LHCN-M2 (cell line): Measurements from ENCODE around the gene FBXL17. TPM values are rescaled to one million over a fixed set of nuclear protein-coding genes. Genes with fewer than 3 reads are reported as not detected.

Experiments used
- DNase-seq: peaks from one replicate; pipeline ENCODE4 v3.0.0-alpha.2; 2012; ENCODE audit warnings: low read depth
- total RNA-seq: library from RNA; depleted of rRNA; stranded (reverse); fragments of >200 nt; gene quantifications from 2 replicates; pipeline ENCODE4 v1.2.3, GENCODE V29; 2014

The FBXL17 gene
- total RNA-seq, 1 experiment from 2014 or later = 23.4 TPM

DNA sequence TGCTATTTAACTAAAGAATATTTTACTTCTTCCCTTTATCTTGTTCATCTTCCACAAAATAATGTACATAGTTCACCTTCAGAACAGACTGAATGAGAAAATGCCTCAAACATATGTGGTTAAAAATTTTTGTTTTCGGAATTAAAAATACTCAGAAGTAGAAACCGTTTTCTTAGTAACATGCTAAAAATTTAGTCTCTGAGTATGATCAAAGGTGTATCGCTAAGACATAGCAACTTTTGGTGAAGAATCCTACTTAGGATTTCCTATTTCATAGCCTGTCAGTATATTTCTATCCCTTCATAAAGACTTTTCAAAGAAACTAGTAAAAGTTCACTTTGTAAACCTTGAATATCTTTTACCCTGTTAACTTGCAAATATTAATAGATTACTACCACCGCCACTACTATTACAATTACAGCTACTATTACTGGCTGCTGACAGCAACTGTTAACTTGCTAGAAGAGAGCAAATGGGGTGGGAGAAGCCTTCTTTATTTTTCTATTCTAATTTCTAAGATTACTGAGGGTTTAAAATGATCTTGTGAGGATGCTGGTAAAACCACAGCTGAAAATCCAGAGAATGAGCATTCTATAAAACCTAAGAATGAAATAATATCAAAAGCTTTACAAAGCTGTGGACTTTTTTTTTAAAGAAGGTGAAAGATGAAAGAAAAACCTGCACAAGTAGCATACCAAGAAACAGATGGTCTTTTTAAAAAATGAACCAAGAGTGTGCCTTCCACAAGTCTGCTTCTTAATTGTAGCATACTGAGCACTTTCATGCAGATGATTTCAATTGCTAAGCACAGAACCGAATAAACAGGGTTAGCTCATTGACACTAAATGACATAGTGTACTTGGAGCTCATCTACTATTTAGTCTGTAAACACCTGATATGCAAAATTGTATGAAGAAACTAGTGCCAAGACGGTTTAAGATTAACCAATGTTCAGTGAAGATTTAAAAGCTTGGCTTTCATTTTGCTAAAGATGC is 464.9 kb downstream of the FBXL17 start:
- no peak for DNase-seq

DNA sequence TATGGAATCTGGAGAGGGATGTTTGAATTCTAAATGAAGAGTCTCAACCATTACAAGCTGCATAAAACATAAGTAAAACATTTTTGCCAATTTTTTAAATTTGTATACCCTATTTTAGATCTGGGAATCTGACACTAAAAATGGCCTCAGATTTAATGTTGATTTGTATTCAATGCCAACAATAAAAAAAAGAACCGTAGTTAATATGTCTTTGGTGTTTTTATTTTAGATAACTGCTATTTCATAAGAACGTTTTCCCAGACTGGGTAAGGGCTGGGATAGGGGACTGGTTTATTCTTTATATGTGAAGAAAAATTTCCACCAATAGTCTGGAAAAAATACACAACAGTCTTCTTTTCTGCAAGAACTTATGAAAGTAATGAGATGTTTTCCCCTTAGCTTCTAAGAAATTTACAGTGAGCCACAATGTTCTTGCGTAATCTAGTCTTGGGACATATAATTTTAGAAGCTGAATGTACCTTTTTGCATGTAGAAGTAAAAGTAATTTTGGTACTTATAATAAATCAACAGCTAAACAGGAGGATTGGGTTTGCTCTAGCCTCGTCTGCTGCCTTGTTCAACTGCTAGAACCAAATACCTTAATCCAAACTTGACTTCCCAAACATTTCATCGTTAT is 466.6 kb downstream of the FBXL17 start:
- peak; percentile 13 for DNase-seq

DNA sequence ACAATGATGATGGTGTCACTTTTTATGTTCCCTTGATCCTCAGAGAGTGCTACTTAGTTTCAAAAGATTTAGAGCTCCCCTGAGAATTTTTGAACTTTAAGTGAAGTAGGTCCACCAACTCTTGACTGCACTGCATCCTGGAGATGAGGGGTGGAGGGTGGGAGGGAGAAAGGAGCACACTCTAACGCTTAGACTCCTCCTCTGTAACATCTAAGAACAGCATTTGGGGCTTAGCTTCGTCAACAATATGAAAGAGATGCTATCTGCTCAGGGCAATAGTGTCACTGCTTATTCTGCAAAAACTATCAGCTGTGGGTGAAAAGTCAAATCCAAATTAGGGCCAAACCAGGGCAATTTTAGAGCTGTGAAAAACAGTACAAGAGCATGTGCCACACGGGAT is 468.4 kb downstream of the FBXL17 start:
- no peak for DNase-seq

GRCh38 chr5:107900721-107901120 is 481.2 kb downstream of the FBXL17 start:
- DNase-seq = peak; percentile 26

- DNase-seq = peak; percentile 52
These were observed 487.5 kb downstream of the FBXL17 start for GRCh38 chr5:107894361-107894760.

DNA sequence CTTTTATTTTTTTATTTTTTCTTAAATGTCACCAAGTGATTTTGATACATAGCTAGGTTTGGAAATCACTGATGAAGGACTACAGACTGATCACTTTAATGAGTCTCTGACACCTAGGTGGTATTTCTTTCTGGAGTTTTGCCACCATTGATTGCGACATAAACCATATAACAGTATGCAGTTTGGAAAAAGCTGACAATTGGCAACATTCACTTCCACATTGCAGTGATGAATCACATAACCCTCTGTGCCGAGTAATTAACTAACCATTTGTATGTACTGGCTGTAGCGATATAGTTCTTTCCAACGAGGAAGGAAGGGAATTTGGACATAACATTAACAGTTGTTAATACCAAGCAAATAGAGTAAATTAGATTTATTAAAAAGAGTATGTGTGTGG is 488.3 kb downstream of the FBXL17 start:
- DNase-seq = peak; percentile 74

DNA sequence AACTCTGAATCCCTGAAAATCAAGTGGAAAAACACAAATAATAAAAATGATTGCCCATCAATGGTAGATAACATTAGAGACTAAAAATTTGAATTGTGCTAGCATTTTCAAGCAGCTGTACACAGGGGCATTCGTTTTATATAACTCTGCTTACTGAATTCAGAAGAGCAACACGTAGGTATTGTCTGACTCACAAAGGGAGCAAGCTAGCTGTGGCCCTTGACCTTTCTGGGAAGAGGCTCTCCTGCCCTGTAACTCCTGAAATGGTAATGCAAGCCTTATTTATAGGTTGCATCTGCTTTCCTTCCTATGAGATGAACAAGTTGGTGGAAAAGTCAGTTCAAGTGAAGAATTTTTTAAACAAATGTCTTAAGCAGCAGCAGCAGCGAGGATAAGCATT is 492.5 kb downstream of the FBXL17 start:
- peak; percentile 41 for DNase-seq

DNA sequence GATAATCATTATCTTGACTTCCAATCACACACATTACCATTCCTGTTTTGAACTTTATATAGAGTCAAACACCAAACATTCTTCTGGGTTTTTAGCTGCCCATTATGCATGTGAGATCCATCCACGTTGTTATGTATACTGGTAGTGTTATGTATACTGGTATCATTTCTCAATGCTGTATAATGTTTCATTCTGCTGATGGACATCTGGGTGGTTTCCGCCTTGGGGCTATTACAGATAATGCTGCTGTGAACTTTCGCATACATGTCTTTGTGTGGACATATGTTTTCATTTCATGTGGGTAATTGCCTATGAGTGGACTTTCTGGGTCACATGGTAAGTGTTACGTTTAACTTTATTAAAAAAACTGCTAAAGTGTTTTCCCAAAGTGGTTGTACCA is 493.4 kb downstream of the FBXL17 start:
- no peak for DNase-seq

DNA sequence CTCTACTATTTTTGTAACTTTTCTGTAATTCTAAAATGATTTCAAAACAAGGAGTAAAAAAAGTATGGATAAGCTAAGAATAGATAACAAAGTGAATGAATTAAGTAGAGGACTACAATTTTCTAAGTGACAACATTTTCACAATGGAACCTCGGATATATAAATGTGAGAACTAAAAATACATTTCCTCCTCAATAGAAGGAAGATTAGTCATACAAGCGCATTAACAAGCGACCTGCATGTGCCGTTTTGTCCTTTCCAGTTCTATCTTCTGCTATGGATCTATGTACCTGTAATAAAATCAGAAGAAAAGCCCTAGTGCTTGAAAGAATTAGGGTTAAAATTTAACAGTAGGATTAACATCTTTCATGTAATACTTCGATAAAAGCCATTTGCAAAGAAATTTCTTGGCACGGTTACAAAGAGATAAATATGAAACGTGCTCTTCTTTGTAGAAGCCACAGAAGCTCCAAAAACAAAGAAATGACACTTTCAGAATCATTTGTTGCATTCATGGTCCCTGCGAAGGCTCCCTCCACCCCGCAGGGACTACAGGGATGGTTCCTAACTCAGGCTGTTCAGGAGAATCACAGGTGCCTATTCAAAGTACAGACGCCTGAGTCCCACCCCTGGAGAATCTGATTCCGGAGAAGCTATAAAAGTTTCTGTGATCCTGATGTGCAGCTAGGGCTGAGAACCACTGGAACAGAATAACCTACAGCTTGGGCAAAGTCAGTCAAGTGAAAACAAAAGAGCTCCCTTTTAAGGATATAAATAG is 494.5 kb downstream of the FBXL17 start:
- no peak for DNase-seq

DNA sequence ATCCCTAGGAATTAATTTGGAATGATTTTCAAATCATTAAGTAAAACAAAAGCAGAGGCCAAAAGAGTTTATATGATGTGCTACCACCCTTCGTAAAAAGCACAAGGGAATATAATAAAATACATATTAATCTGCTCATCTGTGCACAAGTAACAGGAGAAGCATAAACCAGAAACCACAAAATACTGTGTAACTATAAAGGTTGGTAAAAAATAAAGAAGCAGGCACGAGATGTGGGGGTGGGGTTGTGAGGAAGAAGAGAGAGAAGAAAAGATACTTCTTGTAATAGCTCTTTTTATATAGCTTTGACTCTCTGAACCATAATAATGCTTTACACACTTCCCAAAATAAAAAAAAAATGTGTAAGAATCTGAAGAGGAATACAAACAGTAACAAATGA is 496.3 kb downstream of the FBXL17 start:
- no peak for DNase-seq

- no peak for DNase-seq
These were observed 497.0 kb downstream of the FBXL17 start for GRCh38 chr5:107884871-107885270.

DNA sequence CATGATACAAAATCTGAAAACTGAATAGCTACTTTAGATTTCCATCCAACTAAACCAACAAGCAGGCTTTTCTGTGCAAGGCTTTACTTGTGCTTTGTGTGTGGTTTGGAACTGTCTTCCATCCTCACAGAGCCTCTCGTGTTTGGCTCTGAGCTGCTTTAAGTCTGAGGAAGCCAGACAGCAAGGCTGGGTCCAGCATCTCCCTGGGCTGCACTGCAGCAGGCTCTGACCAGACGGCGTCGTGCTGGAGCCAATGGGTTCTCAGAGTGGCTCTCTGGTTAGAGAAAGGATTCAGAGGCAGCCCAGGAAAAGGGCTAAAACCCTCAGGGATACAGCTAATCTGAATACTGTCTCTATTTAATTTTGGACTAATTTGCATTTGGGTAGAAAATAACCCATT is 503.2 kb downstream of the FBXL17 start:
- DNase-seq = no peak

DNA sequence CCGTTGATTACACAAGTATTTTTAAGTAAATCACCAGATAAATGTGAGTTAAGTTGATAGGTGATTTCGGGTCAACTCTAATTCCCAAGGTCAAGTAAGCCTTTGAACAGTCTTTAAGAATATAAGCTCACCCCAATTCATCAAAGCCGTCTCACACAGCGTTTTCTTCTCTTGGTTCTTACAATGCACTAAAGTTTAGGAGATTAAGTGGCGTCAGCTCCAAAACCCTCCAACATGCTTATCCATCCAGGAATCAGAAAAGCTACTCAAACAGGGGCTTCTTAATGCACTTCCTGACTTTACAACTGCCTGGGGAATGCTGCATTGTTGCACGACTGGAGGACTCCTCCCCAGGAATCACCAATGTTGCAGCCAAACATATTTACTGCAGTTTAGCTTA is 505.0 kb downstream of the FBXL17 start:
- DNase-seq = no peak

GRCh38 chr5:107876261-107876660 is 505.6 kb downstream of the FBXL17 start:
- DNase-seq = no peak

DNA sequence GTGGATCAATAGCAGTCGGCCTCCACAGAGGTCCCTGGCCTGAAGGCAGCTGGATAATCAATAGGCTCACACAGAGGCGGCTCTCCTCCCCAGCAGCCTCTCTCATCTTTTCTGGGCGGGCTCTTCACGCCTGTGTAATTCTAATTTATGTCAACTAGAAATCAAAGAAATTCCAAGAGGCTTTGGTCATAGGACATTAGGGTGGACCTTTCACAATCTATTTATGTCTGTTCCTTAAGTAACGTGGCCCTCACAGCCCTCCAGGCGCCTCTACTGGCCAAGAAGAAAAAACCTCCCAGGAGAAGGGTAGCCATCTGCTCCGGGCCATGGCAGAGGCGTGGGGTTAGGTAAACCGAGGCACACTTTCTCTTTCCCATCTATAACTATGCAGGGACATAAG is 506.1 kb downstream of the FBXL17 start:
- DNase-seq = peak; percentile 35

DNA sequence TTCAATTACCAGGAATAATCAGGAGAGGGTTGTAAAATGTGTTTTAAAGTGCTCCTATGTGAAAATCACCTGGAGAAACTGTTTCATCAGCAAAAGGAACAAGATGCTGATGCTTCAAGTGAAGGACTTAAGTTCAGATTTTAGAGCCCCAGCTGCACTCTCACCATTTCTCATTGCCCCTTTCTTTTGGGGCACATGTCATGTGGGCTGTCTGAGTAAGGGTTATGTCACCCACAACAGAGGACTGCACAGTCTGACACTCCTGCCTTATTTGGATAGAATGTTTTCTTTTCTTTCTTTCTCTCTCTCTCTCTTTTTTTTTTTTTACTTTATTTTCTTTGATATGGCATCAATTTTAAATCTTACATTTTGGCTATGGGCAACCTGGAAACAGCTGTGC is 507.1 kb downstream of the FBXL17 start:
- DNase-seq = peak; percentile 68

- no peak for DNase-seq
These were observed 508.0 kb downstream of the FBXL17 start for GRCh38 chr5:107873877-107874276.

DNA sequence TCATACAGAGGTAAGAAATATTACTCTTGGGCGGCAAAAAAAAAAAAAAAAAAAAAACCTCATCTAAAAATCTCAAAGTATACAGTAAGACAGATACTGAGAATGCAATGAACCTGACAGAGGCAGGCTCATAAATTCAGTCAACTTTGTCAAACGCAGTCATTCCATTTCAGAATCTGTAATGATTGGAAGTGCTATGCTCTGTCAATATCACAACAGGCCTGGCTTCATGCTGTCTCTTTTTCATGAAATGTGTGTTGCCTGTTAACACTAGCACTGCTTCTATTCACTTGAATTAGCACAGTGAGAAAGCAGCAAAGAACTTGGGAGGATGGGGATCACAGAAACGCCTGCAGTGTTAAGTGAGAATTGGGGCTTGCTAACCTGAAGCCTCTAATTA is 510.9 kb downstream of the FBXL17 start:
- DNase-seq = no peak

DNA sequence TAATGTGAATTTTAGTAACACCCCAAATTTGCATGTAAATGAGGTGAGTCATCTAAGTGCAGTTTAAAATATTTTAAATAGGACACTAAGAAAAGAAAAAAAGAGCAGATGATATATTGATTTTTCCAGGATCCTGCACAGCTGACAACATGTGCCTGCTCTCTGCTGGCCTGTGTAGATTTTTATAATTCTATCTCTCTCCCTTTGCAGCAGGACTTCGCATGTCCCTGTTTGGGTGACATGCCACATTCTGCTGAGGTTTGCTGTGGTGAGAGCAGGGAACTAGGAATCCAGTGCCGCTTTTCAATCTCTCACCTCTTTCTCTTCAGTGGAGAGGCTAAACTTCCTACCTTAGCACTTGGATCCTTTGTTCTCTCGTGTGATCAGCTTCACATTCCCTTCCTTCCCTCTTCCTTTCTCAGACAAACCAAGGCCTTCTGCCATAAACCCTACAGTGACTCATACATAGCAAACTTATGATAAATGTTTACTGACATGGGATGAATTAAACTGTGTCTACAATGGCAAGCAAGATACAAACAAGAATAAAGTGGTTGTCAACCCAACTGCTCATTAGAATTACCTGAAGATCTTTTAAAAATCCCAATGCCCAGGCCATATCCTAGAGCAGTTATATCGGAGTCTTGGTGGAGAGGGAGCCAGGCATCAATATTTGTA is 512.3 kb downstream of the FBXL17 start:
- peak; percentile 82 for DNase-seq

- no peak for DNase-seq
These were observed 513.1 kb downstream of the FBXL17 start for GRCh38 chr5:107868650-107869409.

- DNase-seq = no peak
These were observed 514.6 kb downstream of the FBXL17 start for GRCh38 chr5:107867266-107867665.
